HG03196 (cell line): Measurements from ENCODE around the gene SYT13.

ENCODE experiments used
- ATAC-seq: cut with Tn5 transposase; IDR thresholded peaks from one replicate; pipeline ENCODE4 v1.9.1; 2021; ENCODE audit not compliant: unreplicated experiment

Gene SYT13

DNA sequence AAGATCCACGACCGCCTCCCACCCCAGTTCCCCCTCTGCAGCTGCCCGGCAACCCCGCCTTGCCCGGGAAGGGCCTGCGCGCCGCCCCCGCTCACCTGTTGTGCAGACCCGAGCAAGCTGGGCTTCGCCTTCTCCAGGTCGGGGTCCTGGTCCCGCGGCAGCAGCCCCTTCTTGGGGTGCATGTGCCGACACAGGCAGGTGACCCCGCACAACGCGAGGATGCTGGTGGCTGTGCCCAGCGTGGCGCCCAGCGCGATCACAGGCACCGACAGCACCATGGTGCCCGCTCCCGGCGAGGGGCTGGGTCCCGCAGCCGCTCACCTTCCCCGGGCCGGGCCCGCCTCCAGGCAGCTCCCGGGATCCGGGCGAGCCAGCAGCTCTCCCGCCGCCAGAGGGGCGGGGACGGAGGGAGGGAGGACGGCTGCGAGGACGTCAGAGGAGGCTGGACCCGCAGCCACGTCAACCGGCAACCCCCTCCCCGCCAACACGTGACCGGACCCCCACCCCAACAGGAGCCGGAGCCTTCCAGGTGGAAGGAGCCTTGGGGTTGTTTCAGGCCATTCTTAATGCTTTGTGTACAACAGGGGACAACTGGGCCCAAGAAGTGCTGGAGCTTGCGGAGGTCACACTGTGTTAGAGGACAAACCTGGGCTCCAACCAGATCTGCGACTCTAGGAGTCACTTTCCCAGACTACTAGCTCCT, at the start of gene SYT13:
Gene SYT13 (minus strand): TSS at position 412 of the 703 bp plus-strand sequence. CDS start 134 bp downstream, at position 278.
- no peak for ATAC-seq

DNA sequence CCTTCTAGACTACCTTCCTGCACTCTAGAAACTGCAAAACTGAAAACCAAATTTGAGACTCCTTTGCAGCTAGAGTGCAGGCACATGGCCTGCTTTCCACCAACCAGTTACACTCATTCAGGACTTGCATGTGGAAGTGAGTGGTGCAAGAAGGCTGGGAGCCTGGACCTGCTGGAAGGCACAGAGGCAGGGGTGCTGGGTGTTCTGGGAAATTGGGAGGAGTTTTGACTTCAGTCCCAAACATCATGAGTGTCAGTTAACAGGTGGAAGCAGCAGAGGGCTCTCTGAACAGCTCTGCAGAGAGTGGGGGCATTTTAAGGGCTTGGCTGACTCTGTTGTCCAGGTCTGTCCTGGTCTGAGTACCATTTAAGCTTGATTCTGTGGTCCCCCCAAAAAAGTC, 49.3 kb upstream of the SYT13 start:
- no peak for ATAC-seq

DNA sequence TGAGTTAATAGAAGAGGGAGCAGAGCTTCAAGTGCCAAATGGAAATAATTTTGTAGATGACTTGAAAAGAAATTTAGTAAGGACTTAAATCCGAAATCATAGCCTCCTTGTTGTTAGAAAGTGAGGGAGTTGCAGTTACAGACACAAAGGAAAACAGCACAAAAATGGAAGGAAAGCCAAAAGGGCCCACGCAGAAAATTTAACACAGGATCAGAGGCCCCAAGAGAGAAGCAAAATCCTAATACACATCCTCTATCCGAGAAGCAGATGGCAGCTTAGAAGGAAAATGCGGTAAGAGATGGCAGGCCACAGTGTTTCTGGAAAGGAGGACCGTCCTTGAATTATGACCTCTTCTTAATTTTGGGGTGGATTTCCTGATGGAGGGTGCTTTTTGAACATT, 48.7 kb upstream of the SYT13 start:
- no peak for ATAC-seq

DNA sequence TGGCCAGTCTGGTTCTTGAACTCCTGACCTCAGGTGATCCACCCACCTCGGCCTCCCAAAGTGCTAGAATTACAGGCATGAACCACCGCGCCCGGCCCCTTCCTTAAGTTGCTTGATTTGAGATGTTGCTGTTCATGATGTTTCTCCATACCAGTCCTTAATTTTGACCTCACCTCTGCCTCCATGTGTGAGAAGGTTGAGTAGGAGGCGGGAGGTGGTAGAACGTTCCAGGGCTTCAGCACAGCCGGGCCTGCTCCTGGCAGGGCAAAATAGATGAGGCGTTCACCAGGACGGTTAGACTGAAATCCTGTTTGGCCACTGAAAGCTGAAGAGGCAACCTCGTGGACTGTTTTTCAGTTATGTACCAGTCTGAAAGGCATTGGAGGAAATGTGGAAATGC, 48.3 kb upstream of the SYT13 start:
- ATAC-seq: no peak

- no peak for ATAC-seq
Measured at GRCh38 chr11:45333001-45333971, 47.1 kb upstream of the SYT13 start.

DNA sequence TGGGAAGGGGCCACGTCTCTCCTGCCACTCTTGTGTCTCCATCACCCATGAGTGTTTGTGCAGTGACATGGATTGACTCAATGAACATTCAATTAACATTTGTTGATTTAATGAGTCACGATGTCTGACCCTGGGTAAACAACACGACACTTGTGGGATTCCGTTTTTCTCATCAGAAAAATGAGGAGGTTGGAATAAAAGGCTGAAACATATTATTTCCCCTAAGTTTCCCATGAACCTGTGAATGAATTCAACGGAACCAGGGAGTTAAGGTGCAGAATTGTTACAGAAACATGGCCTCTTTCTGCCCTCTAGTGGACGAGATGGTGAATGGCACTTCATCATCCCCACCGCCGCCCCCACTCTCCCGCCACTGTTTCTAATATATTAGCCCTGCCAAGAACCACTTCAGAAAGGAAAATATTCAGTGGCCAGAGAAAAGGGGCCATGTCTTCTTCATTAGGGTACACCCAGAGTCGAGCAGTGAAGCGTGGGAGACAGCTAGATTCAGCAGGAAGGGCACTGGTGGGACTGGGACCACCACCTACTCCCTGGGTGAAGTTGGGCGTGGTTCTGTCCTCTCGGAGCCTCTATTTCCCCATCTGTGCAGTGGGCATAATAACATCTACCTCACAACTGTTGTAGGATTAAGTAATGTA, 46.3 kb upstream of the SYT13 start:
- ATAC-seq: no peak

DNA sequence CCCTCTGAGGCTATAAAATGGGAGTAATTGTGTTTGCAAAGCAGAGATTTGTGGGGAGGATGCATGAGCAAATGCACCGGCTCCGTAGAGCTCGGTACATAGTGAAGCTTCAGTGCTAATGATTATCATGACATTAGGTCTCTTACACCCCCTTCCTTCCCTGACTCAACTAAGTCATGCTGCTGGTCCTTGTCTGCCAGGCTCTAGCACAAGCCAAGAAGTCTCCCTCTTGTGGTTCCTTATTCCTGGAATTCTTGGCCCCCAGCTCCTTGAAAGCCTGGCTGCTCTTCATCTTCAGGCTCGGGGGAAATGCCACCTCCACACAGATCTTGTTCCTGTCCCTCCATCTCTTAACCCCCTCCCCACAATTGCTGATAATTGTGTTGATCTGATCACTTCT, 45.7 kb upstream of the SYT13 start:
- ATAC-seq: no peak

- ATAC-seq: no peak
Measured at GRCh38 chr11:45328726-45329125, 42.6 kb upstream of the SYT13 start.

- ATAC-seq: no peak
Measured at GRCh38 chr11:45324459-45324858, 38.3 kb upstream of the SYT13 start.

- no peak for ATAC-seq
Measured at GRCh38 chr11:45323601-45324249, 37.6 kb upstream of the SYT13 start.

- ATAC-seq: no peak
Measured at GRCh38 chr11:45322891-45323600, 36.9 kb upstream of the SYT13 start.

DNA sequence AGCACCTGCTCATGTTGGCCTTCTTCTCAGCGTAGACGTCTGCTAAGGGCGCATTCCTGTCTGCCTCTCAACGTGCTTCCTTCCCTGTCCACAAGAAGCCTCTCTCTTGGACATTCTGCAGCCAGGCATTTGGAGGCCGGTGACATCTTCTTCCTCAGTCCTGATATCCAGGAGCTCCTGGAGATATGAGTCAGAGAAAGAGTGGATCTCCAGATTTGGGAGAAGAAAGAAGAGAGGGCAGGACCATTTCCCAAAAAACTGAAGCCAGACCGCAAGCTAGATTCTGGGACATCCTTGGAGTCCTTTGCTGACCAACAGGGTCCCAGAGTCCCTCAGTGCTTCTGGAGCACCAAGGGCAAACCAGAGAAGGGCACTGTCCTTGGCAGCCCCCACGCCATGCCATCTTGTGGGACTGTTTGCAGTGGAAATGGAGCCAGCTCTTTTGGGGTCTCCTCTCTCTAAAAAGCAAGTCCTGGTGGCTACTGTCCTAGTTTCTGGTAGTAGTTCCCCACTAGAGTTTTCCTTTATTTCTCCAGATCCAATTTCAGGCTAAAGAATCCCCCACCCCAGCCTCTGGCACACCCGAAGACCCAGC, 36.1 kb upstream of the SYT13 start:
- no peak for ATAC-seq

GRCh38 chr11:45321669-45322068, 35.5 kb upstream of the SYT13 start:
- ATAC-seq: no peak

GRCh38 chr11:45321031-45321595, 35.0 kb upstream of the SYT13 start:
- no peak for ATAC-seq

GRCh38 chr11:45320371-45320770, 34.2 kb upstream of the SYT13 start:
- no peak for ATAC-seq

- no peak for ATAC-seq
Measured at GRCh38 chr11:45319077-45319476, 32.9 kb upstream of the SYT13 start.

DNA sequence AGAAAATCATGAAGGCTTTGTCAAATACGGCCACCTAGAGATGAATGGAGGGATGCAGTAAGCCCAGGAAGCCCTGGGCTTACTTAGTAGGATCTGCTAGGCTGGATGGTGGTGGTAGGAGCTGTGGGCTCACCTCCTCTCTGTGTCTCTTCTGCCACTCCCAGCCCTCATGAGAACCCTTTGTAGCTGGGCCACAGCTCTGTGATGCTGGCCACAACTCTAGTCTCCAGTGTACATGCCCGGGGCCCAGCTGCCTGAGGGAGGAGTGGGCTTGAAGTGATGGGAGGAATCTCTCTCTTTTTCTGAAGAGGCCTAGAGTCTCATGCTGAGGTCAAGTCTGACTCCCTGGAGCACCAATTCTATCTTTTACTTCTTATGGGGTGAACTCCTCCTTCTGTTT, 32.4 kb upstream of the SYT13 start:
- ATAC-seq: no peak

DNA sequence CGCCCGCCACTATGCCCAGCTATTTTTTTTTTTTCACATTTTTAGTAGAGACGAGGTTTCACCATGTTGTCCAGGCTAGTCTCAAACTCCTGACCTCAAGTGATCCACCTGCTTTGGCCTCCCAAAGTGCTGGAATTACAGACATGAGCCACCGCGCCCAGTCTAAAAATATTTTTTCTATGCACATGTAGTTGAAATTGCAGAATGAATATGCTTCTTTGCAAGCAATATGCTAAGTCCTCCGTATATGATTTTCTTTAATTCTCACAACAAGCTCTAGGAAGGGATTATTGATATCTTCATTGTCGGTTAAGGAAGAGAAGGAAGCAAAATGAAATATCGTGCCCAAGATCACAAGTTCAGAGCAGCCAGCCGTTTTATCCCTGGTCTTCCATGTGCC, 30.1 kb upstream of the SYT13 start:
- ATAC-seq: no peak

DNA sequence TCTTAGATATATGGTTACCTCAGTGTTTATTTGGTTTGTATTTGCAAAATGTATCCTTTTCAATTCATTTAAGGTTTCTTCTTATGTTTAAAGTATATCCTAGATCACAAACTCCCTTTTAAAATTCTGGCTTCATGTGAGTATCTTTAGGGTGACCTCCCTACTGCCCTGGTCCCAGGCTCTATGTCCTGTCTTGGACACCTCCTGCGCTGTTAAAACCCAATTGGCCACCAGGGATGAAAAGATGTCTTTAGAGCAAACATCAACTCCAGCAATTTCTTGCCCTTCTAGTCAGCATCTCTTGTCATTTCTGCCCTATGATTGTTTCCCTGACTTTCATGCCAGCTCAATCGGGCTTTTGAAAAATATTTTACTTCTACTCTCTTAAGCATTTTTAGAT, 28.8 kb upstream of the SYT13 start:
- ATAC-seq: no peak
